Neural cell (in vitro differentiated cells): ENCODE data around the gene ATOH8.

Source experiments
- CTCF ChIP-seq: fragments of 450-650 bp; IDR thresholded peaks from 2 replicates; pipeline ENCODE4 v1.5.1; 2014; ENCODE audit warnings: antibody characterized with exemption, mild to moderate bottlenecking, moderate library complexity; ENCODE audit not compliant: poor library complexity, severe bottlenecking
- EP300 ChIP-seq: fragments of 450-650 bp; conservative IDR thresholded peaks from 2 replicates; pipeline ENCODE4 v1.6.1; 2014; ENCODE audit warnings: antibody characterized with exemption, mild to moderate bottlenecking, moderate library complexity; ENCODE audit not compliant: poor library complexity, severe bottlenecking
- EZH2 ChIP-seq: fragments of 200-600, 300-800 bp; shearing (Covaris generic), sonication (generic); IDR thresholded peaks from 2 replicates; pipeline ENCODE4 v1.6.1; 2014; ENCODE audit warnings: antibody characterized with exemption, low read length, borderline replicate concordance, mild to moderate bottlenecking; ENCODE audit not compliant: insufficient read depth, poor library complexity, severe bottlenecking
- MXI1 ChIP-seq: fragments of 450-650 bp; conservative IDR thresholded peaks from 2 replicates; pipeline ENCODE4 v1.6.1; 2014; ENCODE audit warnings: antibody characterized with exemption, mild to moderate bottlenecking; ENCODE audit not compliant: poor library complexity, severe bottlenecking
- POLR2AphosphoS5 ChIP-seq: IDR thresholded peaks from 2 replicates; pipeline ENCODE4 v1.6.1; 2012
- RAD21 ChIP-seq: fragments of 450-650 bp; conservative IDR thresholded peaks from 2 replicates; pipeline ENCODE4 v1.6.1; 2014; ENCODE audit warnings: antibody characterized with exemption, mild to moderate bottlenecking, moderate library complexity
- SMC3 ChIP-seq: fragments of 450-650 bp; conservative IDR thresholded peaks from 2 replicates; pipeline ENCODE4 v1.6.1; 2014; ENCODE audit warnings: antibody characterized with exemption, mild to moderate bottlenecking, moderate library complexity; ENCODE audit not compliant: poor library complexity
- TAF1 ChIP-seq: IDR thresholded peaks from 2 replicates; pipeline ENCODE4 v1.6.1; 2012; ENCODE audit warnings: low read depth
- TF ChIP-seq, protein P1 (sequence below): IDR thresholded peaks from 2 replicates; pipeline ENCODE4 v1.6.1; 2012; ENCODE audit warnings: borderline replicate concordance

DNA sequence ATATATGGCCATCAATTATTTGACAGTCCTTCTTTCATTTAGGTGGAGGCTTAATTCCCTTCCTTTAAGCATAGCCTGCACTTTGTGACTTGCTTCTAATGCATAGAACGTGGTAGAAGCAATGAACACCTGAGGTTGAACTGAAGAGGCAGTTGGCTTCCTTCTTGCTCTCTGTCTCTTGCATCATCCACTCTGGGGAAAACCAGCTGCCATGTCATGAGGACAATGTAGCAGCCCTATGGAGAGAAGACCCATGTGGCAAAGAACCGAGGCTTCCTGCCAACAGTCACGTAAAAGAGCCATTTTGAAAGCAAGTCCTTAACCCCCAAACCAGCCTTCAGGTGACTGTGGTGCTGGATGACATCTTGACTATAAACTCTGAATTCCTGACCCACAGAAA is 46.8 kb downstream of the ATOH8 start:
- TF ChIP-seq EZH2, result no peak
- no peak for TF ChIP-seq RAD21
- no peak for TF ChIP-seq CTCF
- TF ChIP-seq POLR2AphosphoS5, result no peak
- no peak for TF ChIP-seq SMC3
- TF ChIP-seq EP300, result no peak
- TF ChIP-seq, protein P1, sequence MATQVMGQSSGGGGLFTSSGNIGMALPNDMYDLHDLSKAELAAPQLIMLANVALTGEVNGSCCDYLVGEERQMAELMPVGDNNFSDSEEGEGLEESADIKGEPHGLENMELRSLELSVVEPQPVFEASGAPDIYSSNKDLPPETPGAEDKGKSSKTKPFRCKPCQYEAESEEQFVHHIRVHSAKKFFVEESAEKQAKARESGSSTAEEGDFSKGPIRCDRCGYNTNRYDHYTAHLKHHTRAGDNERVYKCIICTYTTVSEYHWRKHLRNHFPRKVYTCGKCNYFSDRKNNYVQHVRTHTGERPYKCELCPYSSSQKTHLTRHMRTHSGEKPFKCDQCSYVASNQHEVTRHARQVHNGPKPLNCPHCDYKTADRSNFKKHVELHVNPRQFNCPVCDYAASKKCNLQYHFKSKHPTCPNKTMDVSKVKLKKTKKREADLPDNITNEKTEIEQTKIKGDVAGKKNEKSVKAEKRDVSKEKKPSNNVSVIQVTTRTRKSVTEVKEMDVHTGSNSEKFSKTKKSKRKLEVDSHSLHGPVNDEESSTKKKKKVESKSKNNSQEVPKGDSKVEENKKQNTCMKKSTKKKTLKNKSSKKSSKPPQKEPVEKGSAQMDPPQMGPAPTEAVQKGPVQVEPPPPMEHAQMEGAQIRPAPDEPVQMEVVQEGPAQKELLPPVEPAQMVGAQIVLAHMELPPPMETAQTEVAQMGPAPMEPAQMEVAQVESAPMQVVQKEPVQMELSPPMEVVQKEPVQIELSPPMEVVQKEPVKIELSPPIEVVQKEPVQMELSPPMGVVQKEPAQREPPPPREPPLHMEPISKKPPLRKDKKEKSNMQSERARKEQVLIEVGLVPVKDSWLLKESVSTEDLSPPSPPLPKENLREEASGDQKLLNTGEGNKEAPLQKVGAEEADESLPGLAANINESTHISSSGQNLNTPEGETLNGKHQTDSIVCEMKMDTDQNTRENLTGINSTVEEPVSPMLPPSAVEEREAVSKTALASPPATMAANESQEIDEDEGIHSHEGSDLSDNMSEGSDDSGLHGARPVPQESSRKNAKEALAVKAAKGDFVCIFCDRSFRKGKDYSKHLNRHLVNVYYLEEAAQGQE, result no peak
- TF ChIP-seq TAF1, result no peak
- TF ChIP-seq MXI1, result no peak
